ENCODE data around the gene SLCO2A1. TPM values are rescaled to one million over a fixed set of nuclear protein-coding genes. Genes with fewer than 3 reads are reported as not detected.

Gene SLCO2A1
- total and polyA plus RNA-seq, 8 donors = 34.7 to 180 (median 57.6) TPM

DNA sequence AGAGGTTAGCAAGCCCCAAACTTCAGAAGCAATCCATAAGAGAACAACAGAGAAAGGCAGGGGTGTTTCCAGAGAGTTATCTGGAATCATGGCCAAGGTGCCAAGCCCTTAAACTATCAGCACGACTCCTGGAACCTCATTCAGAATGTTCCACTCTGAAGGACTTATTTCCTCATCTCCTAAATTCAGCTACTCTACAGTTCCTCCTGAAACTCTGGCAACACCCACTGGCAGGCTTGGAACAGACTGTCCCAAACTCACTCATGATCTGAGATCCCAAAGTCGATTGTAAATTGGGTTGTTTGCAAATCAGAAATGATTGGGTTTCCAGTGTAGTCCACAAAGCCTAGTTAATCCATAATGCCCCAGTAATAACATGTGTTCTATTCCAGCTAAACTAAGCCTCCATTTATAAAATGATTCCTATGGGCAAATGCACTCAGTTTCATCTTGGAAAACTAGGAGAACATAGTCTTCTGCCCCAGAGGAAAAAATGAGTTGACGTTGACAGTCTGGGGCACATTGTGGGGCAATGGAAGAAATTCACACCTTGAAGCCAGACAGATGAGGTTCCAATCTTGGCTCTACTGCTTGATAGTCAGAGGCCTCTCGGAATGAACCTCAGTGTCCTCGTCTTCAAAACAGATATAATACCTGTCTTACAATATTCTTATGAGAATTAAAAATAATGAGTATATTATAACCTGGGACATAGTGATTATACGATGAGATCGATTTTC is 65.9 kb downstream of the SLCO2A1 start:
- intact Hi-C loops (cut with DNase I) = no loop called here
- DNase-seq (no peak), ATAC-seq (peak; percentile 56)
- peaks cover 0 to 3% of the 10 kb centered on the region in 2 donors for H3K36me3 ChIP-seq
- TF ChIP-seq, protein P1, sequence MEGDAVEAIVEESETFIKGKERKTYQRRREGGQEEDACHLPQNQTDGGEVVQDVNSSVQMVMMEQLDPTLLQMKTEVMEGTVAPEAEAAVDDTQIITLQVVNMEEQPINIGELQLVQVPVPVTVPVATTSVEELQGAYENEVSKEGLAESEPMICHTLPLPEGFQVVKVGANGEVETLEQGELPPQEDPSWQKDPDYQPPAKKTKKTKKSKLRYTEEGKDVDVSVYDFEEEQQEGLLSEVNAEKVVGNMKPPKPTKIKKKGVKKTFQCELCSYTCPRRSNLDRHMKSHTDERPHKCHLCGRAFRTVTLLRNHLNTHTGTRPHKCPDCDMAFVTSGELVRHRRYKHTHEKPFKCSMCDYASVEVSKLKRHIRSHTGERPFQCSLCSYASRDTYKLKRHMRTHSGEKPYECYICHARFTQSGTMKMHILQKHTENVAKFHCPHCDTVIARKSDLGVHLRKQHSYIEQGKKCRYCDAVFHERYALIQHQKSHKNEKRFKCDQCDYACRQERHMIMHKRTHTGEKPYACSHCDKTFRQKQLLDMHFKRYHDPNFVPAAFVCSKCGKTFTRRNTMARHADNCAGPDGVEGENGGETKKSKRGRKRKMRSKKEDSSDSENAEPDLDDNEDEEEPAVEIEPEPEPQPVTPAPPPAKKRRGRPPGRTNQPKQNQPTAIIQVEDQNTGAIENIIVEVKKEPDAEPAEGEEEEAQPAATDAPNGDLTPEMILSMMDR (IDR thresholded peaks at IDR 0.05) = no peak
- H3K9me3 ChIP-seq = no peaks in the 10 kb centered on the region
- peaks cover 10 to 17% of the 10 kb centered on the region in 2 donors for H3K4me1 ChIP-seq
- peak overlapping the region in 1 of 2 donors; percentile 7 for H3K27ac ChIP-seq
- H3K4me3 ChIP-seq = no peak overlapping the region
- no peaks in the 10 kb centered on the region for H3K27me3 ChIP-seq

DNA sequence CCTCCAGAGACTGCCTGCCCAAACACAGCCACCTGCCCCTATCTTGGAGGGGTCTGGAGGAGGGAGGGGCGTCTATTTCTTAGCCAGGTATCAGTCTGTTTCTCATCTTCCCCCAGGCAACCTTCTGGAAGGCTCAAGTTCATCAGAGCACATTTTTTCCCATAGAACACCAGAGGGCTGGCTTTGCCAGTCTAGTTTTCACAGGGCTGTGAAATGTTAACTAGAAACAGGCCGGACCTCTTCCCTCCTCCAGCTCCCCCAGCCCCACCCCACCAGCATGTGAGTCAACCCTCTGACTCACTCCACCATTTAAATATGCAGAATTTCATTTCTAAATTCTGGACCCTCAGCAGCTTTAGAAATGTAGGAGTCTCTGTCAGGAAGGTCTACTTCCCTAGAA is 66.9 kb downstream of the SLCO2A1 start:
- intact Hi-C loops (cut with DNase I) = no loop called here
- peak; percentile 59 for ATAC-seq

DNA sequence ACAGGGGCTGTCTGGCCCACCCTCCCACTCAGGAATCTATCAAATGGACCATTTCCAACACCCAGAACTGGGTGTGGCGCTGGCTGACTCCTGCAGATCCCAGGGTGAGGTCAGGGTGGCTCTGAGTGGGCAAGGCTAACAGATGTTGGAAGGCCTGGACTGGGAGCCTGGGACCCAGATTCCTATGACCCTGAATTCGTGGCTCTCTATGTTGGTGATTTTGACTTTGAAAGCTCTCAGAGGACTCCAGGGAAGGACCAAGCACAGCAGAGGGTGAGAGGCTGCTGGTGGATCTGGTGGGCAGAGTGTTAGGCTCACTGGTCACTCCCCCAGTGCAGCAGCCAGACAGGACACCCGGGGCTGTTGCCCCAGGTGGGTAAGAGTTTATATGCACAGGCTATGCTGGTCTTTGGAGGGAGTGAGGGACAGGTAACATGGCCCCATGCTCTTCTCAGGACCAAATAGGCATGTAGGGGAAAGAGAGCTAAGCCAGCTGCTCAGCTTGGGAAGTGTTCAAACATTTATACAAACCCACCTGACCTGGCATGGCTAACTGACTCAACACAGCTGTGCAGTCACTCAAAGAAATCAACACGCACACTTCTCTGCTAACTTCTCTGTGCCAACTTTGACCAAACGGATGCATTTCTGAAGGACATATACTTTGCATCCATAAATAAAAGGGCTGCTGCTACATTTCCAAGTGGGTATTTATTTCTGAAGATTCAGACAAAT is 71.5 kb downstream of the SLCO2A1 start:
- TF ChIP-seq, protein P1 (IDR thresholded peaks at IDR 0.05) = no peak
- Histone ChIP-seq H3K4me1 (peaks cover 0 to 11% of the 10 kb centered on the region in 2 donors), H3K36me3 (peaks cover 0 to 6% of the 10 kb centered on the region in 2 donors), H3K4me3 (no peak overlapping the region), H3K27ac (peak overlapping the region in 1 of 2 donors; percentile 7), H3K9me3 (no peaks in the 10 kb centered on the region), H3K27me3 (no peaks in the 10 kb centered on the region)
- no peak for ATAC-seq
- no peak for DNase-seq
- intact Hi-C loops (cut with DNase I) = no loop called here

More for the DNA sequence above, 66.9 kb downstream of the SLCO2A1 start:
- H3K27me3 ChIP-seq = no peaks in the 10 kb centered on the region
- no peak for DNase-seq
- H3K36me3 ChIP-seq = peaks cover 0 to 3% of the 10 kb centered on the region in 2 donors
- H3K4me1 ChIP-seq = peaks cover 10 to 18% of the 10 kb centered on the region in 2 donors
- TF ChIP-seq, protein P1 (IDR thresholded peaks at IDR 0.05) = no peak
- peak overlapping the region in 1 of 2 donors; percentile 30 for H3K27ac ChIP-seq
- H3K4me3 ChIP-seq = no peak overlapping the region
- no peaks in the 10 kb centered on the region for H3K9me3 ChIP-seq

DNA sequence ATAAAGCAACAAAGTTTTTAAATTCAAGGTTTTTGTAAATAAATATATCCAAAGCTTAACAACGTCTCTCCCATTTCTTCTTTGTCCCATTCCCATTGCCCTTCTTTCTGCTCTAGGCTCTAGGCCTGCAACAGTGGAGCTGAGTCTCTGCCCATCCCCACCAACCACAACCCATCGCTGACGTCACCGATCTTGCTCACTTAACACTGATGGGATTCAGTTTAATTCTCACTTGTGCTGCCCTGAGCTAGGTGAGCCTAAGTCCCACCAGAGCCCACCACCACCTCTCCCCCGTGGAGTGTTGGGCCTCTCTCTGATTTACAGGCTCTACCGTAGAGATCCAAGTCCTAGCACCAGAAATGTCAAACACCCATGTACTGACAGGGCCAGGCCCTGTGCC is 72.7 kb downstream of the SLCO2A1 start:
- TF ChIP-seq, protein P1 (IDR thresholded peaks at IDR 0.05) = no peak
- H3K27ac ChIP-seq = no peak overlapping the region
- ATAC-seq = no peak

DNA sequence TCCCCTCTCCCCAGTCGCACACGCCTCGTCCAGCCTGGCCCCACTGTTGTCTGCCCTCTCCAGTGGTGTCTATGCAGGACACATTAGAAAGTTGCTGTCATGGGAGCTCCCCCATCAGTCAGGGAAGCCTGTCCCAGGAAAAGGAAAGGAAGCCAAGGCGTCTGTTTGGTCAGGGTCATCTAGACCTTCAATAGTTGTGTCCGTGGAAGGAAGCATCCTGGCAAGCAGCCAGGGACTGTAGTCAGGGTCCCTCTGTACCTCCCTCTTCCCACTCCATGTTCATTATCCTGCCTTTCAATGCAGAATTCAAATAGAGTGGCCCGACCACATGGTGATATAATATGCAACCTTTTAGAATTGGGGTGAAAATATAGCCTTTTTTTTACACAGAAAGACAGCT is 73.4 kb downstream of the SLCO2A1 start:
- DNase-seq (peak in 1 of 4 donors; percentile 33), ATAC-seq (no peak)
- no peak overlapping the region for H3K27ac ChIP-seq
- TF ChIP-seq, protein P1 (IDR thresholded peaks at IDR 0.05) = no peak
- peaks cover 0 to 4% of the 10 kb centered on the region in 2 donors for H3K4me1 ChIP-seq
- no peaks in the 10 kb centered on the region for H3K9me3 ChIP-seq
- intact Hi-C loops (cut with DNase I) = no loop called here
- peaks cover 0 to 12% of the 10 kb centered on the region in 2 donors for H3K36me3 ChIP-seq
- H3K4me3 ChIP-seq = no peak overlapping the region
- H3K27me3 ChIP-seq = no peaks in the 10 kb centered on the region

More for the DNA sequence above, 72.7 kb downstream of the SLCO2A1 start:
- Histone ChIP-seq H3K36me3 (peaks cover 0 to 6% of the 10 kb centered on the region in 2 donors), H3K4me1 (peaks cover 0 to 4% of the 10 kb centered on the region in 2 donors), H3K27me3 (no peaks in the 10 kb centered on the region), H3K9me3 (no peaks in the 10 kb centered on the region), H3K4me3 (no peak overlapping the region)
- intact Hi-C loops (cut with DNase I) = no loop called here
- DNase-seq = no peak
